NCI-H69 (cell line): ENCODE measurements around the gene EMC9.

Experiments
- DNase-seq: peaks from one replicate; lab custom pipeline; 2025; lab: John Stamatoyannopoulos, UW

The EMC9 gene

DNA sequence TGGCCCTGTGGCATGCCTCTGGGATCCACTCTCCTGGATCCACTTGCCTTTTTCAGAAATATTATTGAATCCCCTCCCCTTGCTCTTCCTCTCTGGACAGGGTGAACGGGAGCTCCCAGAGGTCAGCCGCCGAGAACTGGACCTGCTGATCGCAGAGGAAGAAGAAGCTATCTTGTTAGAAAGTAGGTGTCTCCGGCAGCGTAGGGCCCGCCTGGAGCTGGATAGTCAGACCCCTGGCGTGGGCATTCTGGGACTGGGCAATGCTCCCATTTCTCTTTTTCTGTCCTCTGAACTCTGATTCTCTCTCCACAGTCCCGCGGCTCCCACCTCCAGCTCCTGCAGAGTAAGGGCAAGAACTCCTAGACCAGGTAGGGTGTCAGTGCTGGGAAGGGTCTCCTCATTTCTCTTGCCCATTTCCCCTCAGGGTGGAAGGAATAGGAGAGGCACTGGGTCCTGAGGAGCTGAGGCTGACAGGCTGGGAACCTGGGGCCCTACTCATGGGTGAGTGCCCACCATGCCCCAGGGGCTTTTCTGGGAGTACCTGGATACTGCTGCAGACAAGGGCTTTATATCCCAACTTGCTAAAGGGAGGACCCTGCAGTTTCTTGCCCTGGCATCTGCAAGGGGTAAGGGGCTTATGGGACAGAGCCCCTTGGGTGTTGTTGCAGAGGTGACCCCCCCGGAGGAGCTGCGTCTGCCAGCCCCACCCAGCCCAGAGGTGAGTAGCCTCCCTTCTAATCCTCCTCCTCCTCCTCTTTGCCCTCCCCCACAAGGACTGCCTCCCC, 35.8 kb upstream of the EMC9 start:
- DNase-seq: no peak

DNA sequence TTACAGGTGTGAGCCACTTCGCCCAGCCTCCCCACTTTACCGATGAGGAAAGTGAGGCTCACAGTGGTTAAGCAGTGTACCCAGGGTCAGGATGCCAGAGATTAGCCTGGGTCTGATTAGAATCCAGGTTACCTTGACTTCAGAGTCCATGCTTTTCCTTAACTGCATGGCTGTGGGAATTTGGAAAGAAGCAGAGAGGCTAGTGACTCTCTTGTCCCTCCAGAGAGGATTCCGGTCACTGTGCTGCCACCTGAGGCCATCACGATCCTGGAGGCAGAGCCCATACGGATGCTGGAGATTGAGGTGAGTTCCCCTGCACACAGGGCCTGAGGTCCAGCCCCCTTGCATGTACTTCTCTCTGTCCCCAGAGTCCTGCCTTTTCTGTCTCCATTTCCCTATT, 35.2 kb upstream of the EMC9 start:
- no peak for DNase-seq

DNA sequence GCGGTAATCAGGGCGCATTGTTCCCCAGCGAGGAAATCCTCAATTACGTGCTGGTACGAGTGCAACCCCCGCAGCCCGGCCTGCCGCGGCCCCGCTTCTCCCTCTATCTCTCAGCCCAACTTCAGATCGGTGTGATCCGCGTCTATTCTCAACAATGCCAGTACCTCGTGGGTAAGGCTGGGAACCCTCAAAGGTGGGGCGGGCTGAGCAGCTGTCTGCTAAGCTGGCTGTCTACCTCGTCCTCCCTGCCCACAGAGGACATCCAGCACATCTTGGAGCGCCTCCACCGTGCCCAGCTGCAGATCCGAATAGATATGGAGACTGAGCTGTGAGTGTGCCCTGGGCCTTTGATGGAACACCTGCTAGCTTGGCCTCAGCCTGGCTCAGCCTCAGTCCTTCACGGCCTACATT, 31.5 kb upstream of the EMC9 start:
- peak; percentile 60 for DNase-seq

DNA sequence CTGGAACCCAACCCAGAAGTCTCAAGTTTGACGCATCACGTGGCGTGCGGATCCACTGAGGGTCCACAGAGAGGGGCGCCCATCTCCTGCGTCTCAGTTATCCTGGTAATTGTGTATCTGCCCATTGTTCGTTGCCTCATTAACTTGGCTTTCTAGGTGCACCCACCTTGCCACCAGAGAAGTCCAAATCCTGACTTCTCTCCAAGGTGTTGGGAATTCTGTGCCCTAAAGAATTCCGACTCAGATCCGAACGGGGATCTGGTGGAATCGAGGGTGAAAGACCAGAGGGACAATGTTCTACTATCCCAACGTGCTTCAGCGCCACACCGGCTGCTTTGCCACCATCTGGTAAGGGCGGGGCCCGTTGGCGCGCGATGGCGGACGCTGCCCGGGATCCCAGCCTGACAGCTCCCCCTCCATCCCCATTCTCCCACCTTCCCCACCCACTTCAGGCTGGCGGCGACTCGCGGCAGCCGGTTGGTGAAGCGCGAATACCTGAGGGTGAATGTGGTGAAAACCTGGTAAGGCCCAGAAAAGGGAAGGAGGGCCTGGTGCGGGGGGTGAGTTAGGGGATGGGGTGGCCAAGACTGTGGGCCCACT, 31.0 kb upstream of the EMC9 start:
- DNase-seq: peak; percentile 76

DNA sequence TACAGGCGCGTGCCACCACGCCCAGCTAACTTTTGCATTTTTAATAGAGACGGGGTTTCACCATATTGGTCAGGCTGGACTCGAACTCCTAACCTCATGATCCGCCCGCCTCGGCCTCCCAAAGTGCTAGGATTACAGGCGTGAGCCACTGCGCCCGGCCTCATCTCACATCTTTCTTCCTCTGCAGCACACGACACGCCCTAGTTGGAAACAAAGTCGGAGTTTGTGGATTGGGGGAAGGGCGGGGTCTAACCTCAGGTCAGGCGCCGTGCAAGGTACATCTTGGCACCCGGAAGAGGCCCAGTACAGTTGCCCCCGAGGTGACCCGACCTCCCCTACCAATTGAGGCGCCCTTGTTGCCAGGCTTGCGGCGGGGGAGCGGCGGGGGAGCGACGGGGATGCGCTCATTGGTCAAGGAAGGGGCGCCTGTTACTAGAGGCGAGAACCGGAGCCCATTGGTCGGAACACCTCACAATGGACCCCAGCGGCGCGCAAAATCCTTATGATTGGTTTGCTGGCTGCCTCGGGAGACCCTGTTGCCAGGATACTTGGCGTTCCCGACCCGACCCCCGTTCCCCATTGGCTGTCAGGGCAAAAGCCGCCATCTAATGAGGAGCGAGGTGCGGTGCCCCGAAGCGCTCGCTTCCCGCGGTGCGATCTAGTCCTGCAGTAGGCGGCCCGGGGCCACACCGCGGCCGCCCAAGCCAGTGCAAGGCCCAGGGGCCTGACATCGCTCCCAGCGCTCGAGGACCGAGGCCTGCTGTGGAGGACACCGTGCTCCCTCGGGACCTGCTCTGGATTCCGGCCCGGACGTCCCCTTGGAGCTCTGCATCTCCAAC, 30.2 kb upstream of the EMC9 start, which contains the start of gene REC8:
TSS of gene REC8 (plus strand) at position 659 of the 839 bp plus-strand sequence. CDS start 473 bp downstream, outside the sequence.
- DNase-seq: peak; percentile 100

DNA sequence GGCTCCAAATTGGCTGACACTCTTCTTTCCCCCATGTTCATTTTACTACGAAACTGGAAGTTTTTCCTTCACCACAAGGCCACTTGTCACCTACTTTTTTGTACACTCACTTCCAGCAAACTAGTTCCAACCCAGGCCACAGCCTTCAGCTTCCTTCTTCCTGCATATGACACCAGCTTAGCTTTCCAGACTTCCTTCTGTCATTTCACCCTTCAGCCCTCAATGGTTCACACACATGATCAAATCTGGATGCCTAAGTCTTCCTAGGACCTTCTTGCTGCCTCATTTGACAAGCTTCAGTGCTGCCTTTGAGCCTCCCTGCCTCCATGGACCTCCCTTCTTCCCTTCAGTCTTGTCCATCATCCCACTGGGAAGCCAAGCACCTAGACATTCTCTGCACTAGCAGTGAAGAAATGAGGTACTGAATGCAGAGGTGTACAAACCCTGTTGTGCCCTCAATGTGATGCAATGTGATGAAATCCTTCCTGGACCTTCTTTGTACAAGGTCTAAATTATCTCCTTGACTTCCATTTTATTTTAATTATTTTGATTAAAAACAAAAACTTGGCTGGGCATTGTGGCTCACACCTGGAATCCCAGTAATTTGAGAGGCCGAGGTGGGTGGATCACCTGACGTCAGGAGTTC, 26.2 kb upstream of the EMC9 start:
- DNase-seq: no peak

DNA sequence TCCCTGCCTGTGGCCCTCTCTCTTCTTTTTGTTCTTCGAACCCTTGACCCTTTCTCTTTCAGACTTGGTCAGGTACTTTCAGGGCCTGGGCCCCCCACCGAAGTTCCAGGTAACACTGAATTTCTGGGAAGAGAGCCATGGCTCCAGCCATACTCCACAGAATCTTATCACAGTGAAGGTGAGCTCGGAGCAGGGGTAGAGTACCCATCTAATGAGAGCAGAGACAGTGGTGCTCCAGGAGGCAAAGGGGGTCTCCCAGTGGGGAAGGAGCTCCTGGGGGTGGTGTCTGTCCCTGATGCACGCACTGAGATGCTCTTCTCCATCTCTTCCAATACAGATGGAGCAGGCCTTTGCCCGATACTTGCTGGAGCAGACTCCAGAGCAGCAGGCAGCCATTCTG, 24.4 kb upstream of the EMC9 start:
- no peak for DNase-seq

DNA sequence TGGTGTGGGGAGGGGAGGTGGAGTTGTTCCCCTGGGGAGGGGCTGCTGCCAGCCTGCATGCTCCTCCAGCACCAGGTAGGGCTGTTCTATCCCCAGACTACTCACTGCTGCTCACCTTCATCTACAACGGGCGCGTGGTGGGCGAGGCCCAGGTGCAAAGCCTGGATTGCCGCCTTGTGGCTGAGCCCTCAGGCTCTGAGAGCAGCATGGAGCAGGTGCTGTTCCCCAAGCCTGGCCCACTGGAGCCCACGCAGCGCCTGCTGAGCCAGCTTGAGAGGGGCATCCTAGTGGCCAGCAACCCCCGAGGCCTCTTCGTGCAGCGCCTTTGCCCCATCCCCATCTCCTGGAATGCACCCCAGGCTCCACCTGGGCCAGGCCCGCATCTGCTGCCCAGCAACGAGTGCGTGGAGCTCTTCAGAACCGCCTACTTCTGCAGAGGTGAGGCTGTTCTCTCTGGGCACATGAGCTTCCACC, 23.2 kb upstream of the EMC9 start:
- no peak for DNase-seq

DNA sequence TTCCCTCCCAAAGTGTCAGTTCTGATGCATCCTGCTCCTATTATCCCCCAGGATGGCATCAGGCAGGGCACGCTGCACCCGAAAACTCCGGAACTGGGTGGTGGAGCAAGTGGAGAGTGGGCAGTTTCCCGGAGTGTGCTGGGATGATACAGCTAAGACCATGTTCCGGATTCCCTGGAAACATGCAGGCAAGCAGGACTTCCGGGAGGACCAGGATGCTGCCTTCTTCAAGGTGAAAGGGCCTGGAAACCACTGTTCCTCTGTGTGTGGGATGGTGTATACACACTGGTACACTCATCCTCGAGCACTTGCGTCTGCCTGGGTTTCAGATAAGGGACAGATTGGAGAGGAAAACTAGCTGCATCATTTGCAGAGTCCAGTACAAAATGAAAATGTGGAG, 20.7 kb upstream of the EMC9 start:
- no peak for DNase-seq

DNA sequence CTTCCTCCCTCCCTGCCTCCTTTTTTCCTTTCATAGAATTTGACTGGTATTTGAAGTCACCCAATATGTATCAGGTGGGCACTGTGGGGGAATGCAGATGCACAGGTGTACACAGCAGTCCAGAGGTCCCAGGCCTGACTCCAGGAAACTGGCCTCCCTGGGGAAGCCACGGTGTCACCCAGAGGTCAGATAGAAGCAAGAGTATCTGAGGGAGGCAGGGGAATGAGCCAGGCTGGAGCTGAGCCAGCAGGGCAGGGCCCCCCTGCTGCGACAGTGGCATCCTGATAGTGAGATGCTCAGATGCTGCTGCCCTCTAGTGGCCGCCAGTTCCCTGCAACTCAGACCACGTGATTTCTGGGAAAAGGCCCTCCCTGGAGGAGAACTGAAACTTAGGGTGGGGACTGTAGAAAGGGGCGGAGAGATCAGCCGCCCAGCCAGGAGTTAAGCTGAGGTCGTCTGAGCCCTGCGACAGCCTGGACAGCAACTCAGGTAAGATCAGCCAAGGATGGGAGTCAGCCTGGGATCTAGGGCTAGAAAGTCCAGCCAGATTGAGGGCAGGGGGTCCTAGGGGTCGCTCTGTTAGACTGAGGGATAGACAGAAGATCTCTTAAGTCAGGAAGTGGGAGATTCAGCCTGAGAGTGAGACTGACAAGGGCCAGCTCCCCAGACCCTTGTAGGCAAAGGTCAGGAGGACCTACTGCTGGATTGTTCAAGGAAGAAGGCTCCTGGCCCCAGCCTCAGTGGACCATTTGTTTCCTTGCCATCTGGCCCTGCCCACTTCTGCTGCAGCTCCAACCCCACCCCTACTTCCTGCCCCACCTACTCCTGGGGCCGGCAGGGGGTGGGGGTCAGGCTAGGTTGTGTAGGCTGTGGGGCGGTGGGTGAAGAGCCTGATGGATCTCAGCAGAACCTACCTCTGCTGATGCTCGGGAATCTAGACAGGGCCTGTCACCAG, 19.7 kb upstream of the EMC9 start, which contains the start of gene IRF9:
TSS of gene IRF9 (plus strand) at position 416 of the 955 bp plus-strand sequence. CDS start 880 bp downstream, outside the sequence.
- peak; percentile 95 for DNase-seq

DNA sequence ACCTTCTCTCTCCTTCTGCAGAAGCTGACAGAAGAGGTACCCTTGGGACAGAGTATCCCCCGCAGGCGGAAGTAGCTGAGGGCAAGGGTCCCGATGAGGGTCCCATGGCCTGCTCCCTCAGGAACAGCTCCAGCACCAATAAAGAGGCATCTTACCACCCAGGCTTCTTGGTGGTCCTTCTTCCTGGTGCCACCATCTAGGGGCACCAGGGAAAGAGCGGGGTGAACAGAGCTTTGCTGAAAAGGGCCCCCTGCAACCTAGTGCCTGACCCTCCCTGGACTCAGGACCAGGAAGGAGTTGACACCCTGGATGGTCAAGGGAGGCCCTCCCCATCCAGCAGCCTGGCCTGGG, 19.1 kb upstream of the EMC9 start:
- DNase-seq: no peak

DNA sequence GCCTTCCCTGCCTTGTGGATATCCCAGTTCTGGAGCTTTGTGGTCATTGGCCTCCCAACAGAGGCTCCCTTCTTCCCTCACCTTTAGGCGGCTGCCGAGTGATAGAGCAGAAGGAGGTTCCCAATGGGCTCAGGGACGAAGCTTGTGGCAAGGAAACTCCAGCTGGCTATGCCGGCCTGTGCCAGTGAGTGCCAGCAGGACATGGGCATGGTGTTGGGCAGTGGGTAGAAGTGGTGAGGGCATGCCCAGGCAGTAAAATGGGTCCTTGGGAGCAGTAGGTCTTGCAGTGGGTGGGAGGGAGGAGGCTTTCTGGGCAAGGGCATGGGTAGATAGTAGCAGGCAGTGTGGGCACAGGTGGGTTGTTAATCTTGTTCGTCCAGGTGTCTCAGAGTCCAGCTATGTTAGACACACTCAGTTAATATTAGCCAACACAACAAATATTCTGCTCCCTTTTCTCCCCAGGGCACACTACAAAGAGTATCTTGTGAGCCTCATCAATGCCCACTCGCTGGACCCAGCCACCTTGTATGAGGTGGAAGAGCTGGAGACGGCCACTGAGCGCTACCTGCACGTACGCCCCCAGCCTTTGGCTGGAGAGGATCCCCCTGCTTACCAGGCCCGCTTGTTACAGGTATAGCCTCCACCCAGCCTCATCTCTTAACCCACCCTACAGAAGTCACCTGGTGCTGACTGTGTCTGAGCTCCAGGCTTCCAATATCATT, 18.5 kb upstream of the EMC9 start:
- DNase-seq: no peak

DNA sequence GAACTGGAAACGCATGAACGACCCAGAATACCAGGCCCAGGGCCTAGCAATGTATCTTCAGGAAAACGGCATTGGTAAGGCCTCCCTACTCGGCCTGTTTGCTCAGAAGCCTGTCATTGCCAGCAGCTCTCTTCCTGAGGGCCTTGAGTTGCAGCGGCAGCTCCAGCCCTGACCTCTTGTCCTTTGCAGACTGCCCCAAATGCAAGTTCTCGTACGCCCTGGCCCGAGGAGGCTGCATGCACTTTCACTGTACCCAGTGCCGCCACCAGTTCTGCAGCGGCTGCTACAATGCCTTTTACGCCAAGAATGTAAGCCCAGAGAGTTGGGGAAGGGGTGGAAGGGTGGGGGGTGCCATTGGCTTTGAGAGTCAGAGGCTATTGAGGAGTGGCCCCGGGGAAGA, 15.9 kb upstream of the EMC9 start:
- no peak for DNase-seq

DNA sequence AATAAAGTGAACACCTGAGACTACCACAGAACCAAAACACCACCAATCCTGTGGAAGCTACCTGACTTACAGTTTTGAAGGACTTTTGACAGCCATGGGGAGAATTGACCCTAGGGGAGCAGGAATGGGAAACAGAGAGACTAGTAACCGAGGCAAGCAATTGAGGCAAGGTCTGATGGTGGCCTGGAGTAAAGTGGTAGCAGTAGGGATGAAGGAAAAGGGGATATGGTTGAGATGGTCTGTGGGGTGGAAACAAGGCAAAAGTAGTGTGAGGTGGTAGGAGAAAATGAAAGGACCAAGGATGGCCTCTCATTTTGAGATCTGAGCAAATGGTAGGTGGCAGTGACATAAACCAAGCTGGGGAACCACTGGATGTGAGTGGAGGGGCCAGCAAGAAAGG, 15.4 kb upstream of the EMC9 start:
- DNase-seq: no peak

DNA sequence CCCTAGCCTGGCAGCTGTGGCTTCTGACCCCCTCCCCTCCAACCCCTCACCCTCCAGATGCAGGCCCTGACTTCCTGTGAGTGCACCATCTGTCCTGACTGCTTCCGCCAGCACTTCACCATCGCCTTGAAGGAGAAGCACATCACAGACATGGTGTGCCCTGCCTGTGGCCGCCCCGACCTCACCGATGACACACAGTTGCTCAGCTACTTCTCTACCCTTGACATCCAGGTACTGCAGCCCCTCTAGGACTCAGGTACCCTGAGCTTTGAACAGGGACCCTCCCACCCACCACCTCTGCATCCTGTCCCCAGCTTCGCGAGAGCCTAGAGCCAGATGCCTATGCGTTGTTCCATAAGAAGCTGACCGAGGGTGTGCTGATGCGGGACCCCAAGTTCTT, 13.7 kb upstream of the EMC9 start:
- no peak for DNase-seq

DNA sequence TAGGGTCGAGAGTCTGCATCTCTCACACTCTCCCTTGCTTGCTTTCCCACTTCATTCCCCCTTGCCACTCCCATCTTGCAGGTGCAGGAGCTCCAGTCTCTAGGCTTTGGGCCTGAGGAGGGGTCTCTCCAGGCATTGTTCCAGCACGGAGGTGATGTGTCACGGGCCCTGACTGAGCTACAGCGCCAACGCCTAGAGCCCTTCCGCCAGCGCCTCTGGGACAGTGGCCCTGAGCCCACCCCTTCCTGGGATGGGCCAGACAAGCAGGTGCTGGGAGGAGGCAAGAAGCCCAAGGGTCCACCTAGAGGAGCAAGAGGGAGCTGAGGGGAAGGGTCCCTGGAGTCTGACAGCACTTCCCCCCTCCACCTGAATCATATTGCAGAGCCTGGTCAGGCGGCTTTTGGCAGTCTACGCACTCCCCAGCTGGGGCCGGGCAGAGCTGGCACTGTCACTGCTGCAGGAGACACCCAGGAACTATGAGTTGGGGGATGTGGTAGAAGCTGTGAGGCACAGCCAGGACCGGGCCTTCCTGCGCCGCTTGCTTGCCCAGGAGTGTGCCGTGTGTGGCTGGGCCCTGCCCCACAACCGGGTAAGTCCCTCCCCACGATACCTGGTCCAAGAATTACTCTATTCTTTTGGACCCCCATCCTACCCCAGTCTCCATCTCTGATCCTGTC, 10.2 kb upstream of the EMC9 start:
- DNase-seq: no peak

DNA sequence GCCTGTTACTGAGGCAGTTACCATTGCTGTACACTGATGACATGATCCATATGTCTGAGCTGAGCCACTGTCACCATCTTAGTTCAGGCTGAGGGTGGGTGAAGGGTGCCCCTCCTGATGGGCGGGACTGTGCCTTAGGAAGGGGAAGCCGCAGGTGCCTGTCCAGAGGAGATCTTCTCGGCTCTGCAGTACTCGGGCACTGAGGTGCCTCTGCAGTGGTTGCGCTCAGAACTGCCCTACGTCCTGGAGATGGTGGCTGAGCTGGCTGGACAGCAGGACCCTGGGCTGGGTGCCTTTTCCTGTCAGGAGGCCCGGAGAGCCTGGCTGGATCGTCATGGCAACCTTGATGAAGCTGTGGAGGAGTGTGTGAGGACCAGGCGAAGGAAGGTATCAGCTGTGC, 9.6 kb upstream of the EMC9 start:
- DNase-seq: no peak

DNA sequence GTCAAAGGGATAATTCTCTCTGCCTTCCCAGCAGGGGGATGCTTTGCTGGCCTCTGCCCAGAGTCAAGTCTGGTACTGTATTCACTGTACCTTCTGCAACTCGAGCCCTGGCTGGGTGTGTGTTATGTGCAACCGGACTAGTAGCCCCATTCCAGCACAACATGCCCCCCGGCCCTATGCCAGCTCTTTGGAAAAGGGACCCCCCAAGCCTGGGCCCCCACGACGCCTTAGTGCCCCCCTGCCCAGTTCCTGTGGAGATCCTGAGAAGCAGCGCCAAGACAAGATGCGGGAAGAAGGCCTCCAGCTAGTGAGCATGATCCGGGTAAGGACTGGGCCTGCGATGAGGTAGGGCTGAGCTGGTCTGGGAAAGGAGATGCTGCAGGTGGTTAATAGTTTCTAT, 9.2 kb upstream of the EMC9 start:
- no peak for DNase-seq

DNA sequence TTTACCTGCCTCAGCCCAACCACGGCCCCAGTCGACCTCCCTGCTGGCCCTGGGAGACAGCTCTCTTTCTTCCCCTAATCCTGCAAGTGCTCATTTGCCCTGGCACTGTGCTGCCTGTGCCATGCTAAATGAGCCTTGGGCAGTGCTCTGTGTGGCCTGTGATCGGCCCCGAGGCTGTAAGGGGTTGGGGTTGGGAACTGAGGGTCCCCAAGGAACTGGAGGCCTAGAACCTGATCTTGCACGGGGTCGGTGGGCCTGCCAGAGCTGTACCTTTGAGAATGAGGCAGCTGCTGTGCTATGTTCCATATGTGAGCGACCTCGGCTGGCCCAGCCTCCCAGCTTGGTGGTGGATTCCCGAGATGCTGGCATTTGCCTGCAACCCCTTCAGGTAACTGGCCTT, 8.7 kb upstream of the EMC9 start:
- DNase-seq: no peak
